Caco-2 (cell line): Measurements from ENCODE around the gene TPSD1. TPM values are rescaled to one million over a fixed set of nuclear protein-coding genes. Genes with fewer than 3 reads are reported as not detected.

Experiments used
- BruUV-seq: library from RNA; stranded (reverse); fragments of 400-500 nt; replicated peaks from 2 replicates; lab custom pipeline; 2021; lab: Mats Ljungman, UMichigan
- CTCF ChIA-PET: fragments of 300-600 bp; sonication (Branson Sonifier 250); formaldehyde crosslinking; loops from one replicate; lab custom pipeline; 2022; ENCODE audit warnings: antibody characterized with exemption; lab: Charles Lee
- POLR2A ChIA-PET: fragments of 300-600 bp; sonication (Branson Sonifier 250); formaldehyde crosslinking; loops from one replicate; lab custom pipeline; 2022; ENCODE audit warnings: antibody characterized with exemption; lab: Charles Lee
- DNase-seq, 2 experiments: peaks; one replicate each; pipeline versions ENCODE4 v3.0.0 to v3.0.0-alpha.2; 2020 to 2022
- H3K27me3 ChIP-seq: replicated peaks from 2 replicates; pipeline ENCODE4 v1.6.0; 2011; ENCODE audit warnings: low read length; ENCODE audit not compliant: control insufficient read depth, insufficient read depth
- H3K36me3 ChIP-seq: 2 replicates; pipeline ENCODE4 v1.5.1; 2011; ENCODE audit warnings: low read length; ENCODE audit not compliant: control insufficient read depth, insufficient read depth
- H3K4me1 ChIP-seq: fragments of 250-450 bp; sonication (Bioruptor Pico); 2 replicates; pipeline ENCODE4 v1.5.1; 2020; ENCODE audit warnings: mild to moderate bottlenecking
- H3K4me3 ChIP-seq: 2 replicates; pipeline ENCODE4 v1.5.1; 2011; ENCODE audit warnings: low read depth, mild to moderate bottlenecking, control low read depth, low read length
- H3K9me3 ChIP-seq: fragments of 250-450 bp; sonication (Bioruptor Pico); 2 replicates; pipeline ENCODE4 v1.5.1; 2020; ENCODE audit warnings: mild to moderate bottlenecking, moderate library complexity
- H3K27ac Mint-ChIP-seq: one replicate; pipeline ENCODE4 v1.8.0; 2022; ENCODE audit warnings: mixed read lengths; ENCODE audit not compliant: unreplicated experiment
- H3K27me3 Mint-ChIP-seq: one replicate; pipeline ENCODE4 v1.8.0; 2022; ENCODE audit warnings: mixed read lengths; ENCODE audit not compliant: insufficient read depth, unreplicated experiment
- H3K36me3 Mint-ChIP-seq: one replicate; pipeline ENCODE4 v1.8.0; 2022; ENCODE audit warnings: mild to moderate bottlenecking, mixed read lengths; ENCODE audit not compliant: insufficient read depth, unreplicated experiment
- H3K4me1 Mint-ChIP-seq: one replicate; pipeline ENCODE4 v1.8.0; 2022; ENCODE audit warnings: low read depth, mixed read lengths; ENCODE audit not compliant: unreplicated experiment
- H3K4me3 Mint-ChIP-seq: one replicate; pipeline ENCODE4 v1.8.0; 2022; ENCODE audit warnings: mild to moderate bottlenecking, moderate library complexity, mixed read lengths; ENCODE audit not compliant: unreplicated experiment
- H3K9me3 Mint-ChIP-seq: one replicate; pipeline ENCODE4 v1.8.0; 2022; ENCODE audit warnings: mixed read lengths; ENCODE audit not compliant: unreplicated experiment
- CTCF ChIP-seq, 2 experiments: fragments of 200-600 bp in 1 of 2; IDR thresholded peaks; 1 replicate in 1 of 2; 2 replicates in 1 of 2; pipeline versions ENCODE4 v1.5.1 to v1.8.0; 2011 to 2022; ENCODE audit warnings: antibody characterized with exemption in 1 of 2, control low read depth in 1 of 2, inconsistent platforms in 1 of 2, low read depth in 1 of 2, low read length in 1 of 2, mild to moderate bottlenecking in 1 of 2, moderate library complexity in 1 of 2; ENCODE audit not compliant: insufficient read depth in 1 of 2, severe bottlenecking in 1 of 2, unreplicated experiment in 1 of 2
- intact Hi-C: fragments of 100-400 bp; cut with micrococcal nuclease; formaldehyde crosslinking; loops from one replicate; pipeline ENCODE4 v1.10.0; 2022; ENCODE audit not compliant: unreplicated experiment
- total RNA-seq: library from RNA; stranded (reverse); gene quantifications from 2 replicates; pipeline ENCODE4 v1.2.3, GENCODE V29; 2022

Gene TPSD1
- total RNA-seq, 1 experiment from 2014 or later, result not detected

DNA sequence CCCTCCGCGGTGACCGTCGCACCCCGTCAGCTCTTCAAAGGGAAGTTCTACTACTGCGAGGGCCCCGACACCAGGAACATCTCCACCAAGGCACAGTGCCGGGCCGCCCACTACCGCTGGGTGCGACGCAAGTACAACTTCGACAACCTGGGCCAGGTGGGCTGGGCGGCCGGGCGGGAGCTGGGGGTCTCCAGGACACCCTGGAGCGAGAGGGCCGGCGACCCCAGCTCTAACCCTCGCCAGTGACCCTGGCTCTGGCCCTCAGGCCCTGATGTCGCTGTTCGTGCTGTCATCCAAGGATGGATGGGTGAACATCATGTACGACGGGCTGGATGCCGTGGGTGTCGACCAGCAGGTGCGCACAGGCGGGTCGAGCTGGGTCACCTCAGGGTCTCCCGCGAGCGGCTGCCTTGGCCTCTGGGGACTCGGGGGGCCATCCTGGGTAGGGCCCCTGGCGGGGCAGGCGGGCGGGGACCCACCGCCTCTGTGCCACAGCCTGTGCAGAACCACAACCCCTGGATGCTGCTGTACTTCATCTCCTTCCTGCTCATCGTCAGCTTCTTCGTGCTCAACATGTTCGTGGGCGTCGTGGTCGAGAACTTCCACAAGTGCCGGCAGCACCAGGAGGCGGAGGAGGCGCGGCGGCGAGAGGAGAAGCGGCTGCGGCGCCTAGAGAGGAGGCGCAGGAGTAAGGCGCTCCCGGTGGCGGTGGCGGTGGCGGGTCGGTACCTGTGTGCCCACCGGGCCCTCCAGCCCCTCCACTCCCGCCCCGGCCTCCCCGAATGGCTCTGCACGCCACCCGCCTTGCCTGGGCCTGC is 44.2 kb upstream of the TPSD1 start:
- Histone ChIP-seq H3K9me3 (no peaks in the 10 kb centered on the region), H3K36me3 (no peaks in the 10 kb centered on the region), H3K27me3 (no peaks in the 10 kb centered on the region), H3K4me1 (no peaks in the 10 kb centered on the region), H3K4me3 (no peak overlapping the region)
- Mint-ChIP-seq H3K27me3 (no peaks in the 10 kb centered on the region), H3K4me1 (no peaks in the 10 kb centered on the region), H3K9me3 (no peaks in the 10 kb centered on the region), H3K27ac (no peak overlapping the region), H3K36me3 (no peaks in the 10 kb centered on the region), H3K4me3 (no peak overlapping the region)
- ChIA-PET CTCF (no interaction called here), POLR2A (no interaction called here)
- no TSS peak for BruUV-seq
- intact Hi-C loops, result no loop called here
- no peak for TF ChIP-seq CTCF (IDR thresholded peaks at IDR 0.05; ENCODE audit: insufficient read depth in 1 of 2, low read depth in 1 of 2, low read length in 1 of 2, severe bottlenecking in 1 of 2, unreplicated experiment in 1 of 2)
- no peak for DNase-seq

DNA sequence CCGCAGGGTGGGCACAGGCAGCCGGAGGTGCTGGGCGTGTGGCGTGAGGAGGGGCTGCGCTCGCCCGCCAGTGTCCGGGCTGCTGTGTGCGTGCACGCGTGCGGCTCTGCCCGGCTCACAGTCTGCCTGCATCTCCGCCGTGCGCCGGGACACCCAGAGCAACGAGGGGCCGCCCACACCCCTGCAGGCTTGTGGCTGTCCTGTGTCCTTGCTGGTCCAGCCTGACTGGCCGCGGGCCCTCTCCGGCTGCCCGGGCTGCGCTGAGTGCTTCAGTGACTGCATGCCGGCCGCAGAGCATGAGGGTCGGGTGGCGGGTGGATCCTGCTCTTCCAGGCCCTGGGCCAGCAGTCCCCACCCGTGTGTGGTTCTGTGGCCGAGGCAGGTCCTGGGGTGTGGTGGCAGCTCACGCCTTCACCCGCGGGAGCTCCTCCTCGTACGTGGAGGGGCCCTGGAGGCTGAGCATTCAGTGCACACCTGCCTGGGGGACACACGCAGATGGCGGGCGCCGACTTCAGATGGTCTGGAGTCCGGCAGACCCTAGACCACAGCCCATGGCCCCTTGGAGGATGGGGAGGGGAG is 43.2 kb upstream of the TPSD1 start:
- BruUV-seq, result no TSS peak
- no peaks in the 10 kb centered on the region for H3K36me3 Mint-ChIP-seq
- no peaks in the 10 kb centered on the region for H3K9me3 ChIP-seq
- no peak for TF ChIP-seq CTCF (IDR thresholded peaks at IDR 0.05; ENCODE audit: insufficient read depth in 1 of 2, low read depth in 1 of 2, low read length in 1 of 2, severe bottlenecking in 1 of 2, unreplicated experiment in 1 of 2)
- no peaks in the 10 kb centered on the region for H3K27me3 ChIP-seq
- no peak overlapping the region for H3K27ac Mint-ChIP-seq
- DNase-seq, result no peak
- CTCF ChIA-PET, result no interaction called here
- H3K36me3 ChIP-seq, result no peaks in the 10 kb centered on the region
- H3K4me1 ChIP-seq, result no peaks in the 10 kb centered on the region
- POLR2A ChIA-PET, result no interaction called here
- intact Hi-C loops, result no loop called here
- H3K9me3 Mint-ChIP-seq, result no peaks in the 10 kb centered on the region
- H3K4me3 ChIP-seq, result no peak overlapping the region
- no peak overlapping the region for H3K4me3 Mint-ChIP-seq
- H3K27me3 Mint-ChIP-seq, result no peaks in the 10 kb centered on the region
- H3K4me1 Mint-ChIP-seq, result no peaks in the 10 kb centered on the region

DNA sequence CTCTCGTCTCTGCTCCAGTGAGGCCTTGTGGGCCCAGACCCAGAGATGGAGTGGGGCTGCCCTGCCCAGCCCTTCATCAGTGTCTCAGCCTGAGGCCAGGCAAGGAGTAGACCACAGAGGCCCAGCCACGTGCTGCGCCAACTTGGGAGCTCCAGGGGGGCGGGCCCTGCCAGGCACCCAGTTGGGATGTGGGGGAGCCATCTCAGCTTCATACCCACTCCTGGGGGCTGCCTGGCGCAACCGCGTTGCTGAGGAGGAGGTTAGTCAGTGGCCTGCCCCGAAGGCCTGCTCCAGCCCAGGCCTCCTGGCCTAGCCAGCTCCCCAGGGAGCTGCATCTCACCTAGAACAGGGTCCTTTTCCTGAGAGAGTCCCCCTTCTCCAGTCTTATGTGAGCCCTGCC is 42.6 kb upstream of the TPSD1 start:
- DNase-seq, result no peak
- ChIA-PET CTCF (no interaction called here), POLR2A (no interaction called here)
- H3K4me3 ChIP-seq, result no peak overlapping the region
- intact Hi-C loops, result no loop called here
- H3K27ac Mint-ChIP-seq, result no peak overlapping the region
- no peaks in the 10 kb centered on the region for H3K27me3 ChIP-seq
- no peaks in the 10 kb centered on the region for H3K9me3 ChIP-seq
- no peaks in the 10 kb centered on the region for H3K9me3 Mint-ChIP-seq
- no peaks in the 10 kb centered on the region for H3K36me3 ChIP-seq
- no peaks in the 10 kb centered on the region for H3K4me1 ChIP-seq
- TF ChIP-seq CTCF (IDR thresholded peaks at IDR 0.05; ENCODE audit: insufficient read depth in 1 of 2, low read depth in 1 of 2, low read length in 1 of 2, severe bottlenecking in 1 of 2, unreplicated experiment in 1 of 2), result no peak
- H3K27me3 Mint-ChIP-seq, result no peaks in the 10 kb centered on the region
- H3K4me3 Mint-ChIP-seq, result no peak overlapping the region
- H3K36me3 Mint-ChIP-seq, result no peaks in the 10 kb centered on the region
- BruUV-seq, result no TSS peak
- H3K4me1 Mint-ChIP-seq, result no peaks in the 10 kb centered on the region
